HG02678 (cell line): ENCODE data around the gene SPEG.
A peak's percentile ranks its signal among the peaks of the same experiment; 100 is the strongest.

Source experiments
- ATAC-seq: cut with Tn5 transposase; IDR thresholded peaks from one replicate; pipeline ENCODE4 v1.9.1; 2021; ENCODE audit warnings: mild to moderate bottlenecking, moderate library complexity; ENCODE audit not compliant: unreplicated experiment

SPEG gene

GRCh38 chr2:219508971-219509779, 74.5 kb downstream of the SPEG start:
- ATAC-seq, result peak; percentile 10

- ATAC-seq, result peak; percentile 80
Observed at GRCh38 chr2:219509780-219510511, 75.3 kb downstream of the SPEG start.

GRCh38 chr2:219510512-219511135, 76.0 kb downstream of the SPEG start:
- no peak for ATAC-seq

GRCh38 chr2:219511547-219512325, 77.1 kb downstream of the SPEG start:
- ATAC-seq, result no peak

GRCh38 chr2:219512524-219513216, 78.0 kb downstream of the SPEG start:
- no peak for ATAC-seq

- ATAC-seq, result no peak
Observed at GRCh38 chr2:219513787-219514186, 79.1 kb downstream of the SPEG start.

GRCh38 chr2:219514196-219514761, 79.6 kb downstream of the SPEG start, which contains the start of gene ASIC4:
ASIC4 (plus strand) TSS chr2:219514482; CDS start chr2:219514725, 243 bp downstream.
- ATAC-seq, result no peak

GRCh38 chr2:219514836-219515235, 80.2 kb downstream of the SPEG start:
- no peak for ATAC-seq

- ATAC-seq, result no peak
Observed at GRCh38 chr2:219515874-219516629, 81.4 kb downstream of the SPEG start.

GRCh38 chr2:219516888-219517287, 82.2 kb downstream of the SPEG start:
- no peak for ATAC-seq

GRCh38 chr2:219517954-219518778, 83.5 kb downstream of the SPEG start:
- no peak for ATAC-seq

- no peak for ATAC-seq
Observed at GRCh38 chr2:219519526-219519916, 84.9 kb downstream of the SPEG start.

GRCh38 chr2:219520079-219520478, 85.4 kb downstream of the SPEG start:
- no peak for ATAC-seq

- no peak for ATAC-seq
Observed at GRCh38 chr2:219521066-219521880, 86.6 kb downstream of the SPEG start.

GRCh38 chr2:219522111-219523030, 87.7 kb downstream of the SPEG start:
- ATAC-seq, result no peak

GRCh38 chr2:219523031-219523671, 88.5 kb downstream of the SPEG start:
- ATAC-seq, result no peak
